D721Med (cell line): ENCODE results near the gene NCBP2.

Source experiments
- DNase-seq: peaks from one replicate; pipeline ENCODE4 v3.0.0; 2011; ENCODE audit warnings: low spot score; ENCODE audit not compliant: insufficient read length
- FAIRE-seq: peaks from 2 replicates; lab custom pipeline; 2011; peaks lifted over from hg19 to GRCh38; lab: Jason Lieb, UNC
- TF ChIP-seq, protein P1 (sequence below): IDR thresholded peaks from 2 replicates; pipeline ENCODE4 v1.5.1; 2012; ENCODE audit warnings: mild to moderate bottlenecking, control low read depth; ENCODE audit not compliant: insufficient read depth; ENCODE audit errors: missing control alignments

Gene NCBP2

DNA sequence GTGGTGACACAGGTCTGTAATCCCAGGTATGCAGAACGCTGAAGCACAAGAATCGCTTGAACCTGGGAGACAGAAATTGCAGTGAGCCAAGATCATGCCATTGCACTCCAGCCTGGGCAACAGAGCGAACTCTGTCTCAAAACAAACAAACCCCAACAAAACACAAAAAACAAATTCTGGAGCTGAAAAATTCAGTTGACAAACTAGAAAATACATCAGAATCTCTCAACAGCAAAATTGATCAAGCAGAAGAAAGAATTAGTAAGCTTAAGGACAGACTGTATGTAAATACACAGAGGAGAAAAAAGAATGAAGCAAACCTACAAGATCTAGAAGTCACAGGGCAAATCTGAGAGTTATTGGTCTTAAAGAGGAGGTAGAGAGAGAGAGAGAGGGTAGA is 25.3 kb downstream of the NCBP2 start:
- TF ChIP-seq, protein P1, sequence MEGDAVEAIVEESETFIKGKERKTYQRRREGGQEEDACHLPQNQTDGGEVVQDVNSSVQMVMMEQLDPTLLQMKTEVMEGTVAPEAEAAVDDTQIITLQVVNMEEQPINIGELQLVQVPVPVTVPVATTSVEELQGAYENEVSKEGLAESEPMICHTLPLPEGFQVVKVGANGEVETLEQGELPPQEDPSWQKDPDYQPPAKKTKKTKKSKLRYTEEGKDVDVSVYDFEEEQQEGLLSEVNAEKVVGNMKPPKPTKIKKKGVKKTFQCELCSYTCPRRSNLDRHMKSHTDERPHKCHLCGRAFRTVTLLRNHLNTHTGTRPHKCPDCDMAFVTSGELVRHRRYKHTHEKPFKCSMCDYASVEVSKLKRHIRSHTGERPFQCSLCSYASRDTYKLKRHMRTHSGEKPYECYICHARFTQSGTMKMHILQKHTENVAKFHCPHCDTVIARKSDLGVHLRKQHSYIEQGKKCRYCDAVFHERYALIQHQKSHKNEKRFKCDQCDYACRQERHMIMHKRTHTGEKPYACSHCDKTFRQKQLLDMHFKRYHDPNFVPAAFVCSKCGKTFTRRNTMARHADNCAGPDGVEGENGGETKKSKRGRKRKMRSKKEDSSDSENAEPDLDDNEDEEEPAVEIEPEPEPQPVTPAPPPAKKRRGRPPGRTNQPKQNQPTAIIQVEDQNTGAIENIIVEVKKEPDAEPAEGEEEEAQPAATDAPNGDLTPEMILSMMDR = no peak
- FAIRE-seq (no peak), DNase-seq (no peak)

DNA sequence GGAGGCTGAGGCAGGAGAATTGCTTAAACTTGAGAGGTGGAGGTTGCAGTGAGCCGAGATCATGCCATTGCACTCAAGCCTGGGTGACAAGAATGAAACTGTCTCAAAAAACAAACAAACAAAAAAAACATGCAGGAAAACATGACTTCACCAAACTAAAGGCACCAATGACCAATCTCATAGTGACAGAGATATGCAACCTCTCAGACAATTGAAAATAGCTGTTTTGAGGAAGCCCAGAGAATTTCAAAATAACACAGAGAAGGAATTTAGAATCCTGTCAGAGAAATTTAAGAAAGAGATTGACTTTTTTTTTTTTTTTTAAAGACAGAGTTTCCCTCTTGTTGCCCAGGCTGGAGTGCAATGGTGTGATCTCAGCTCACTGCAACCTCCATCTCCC is 26.1 kb downstream of the NCBP2 start:
- TF ChIP-seq, protein P1 = no peak
- DNase-seq (no peak), FAIRE-seq (no peak)

DNA sequence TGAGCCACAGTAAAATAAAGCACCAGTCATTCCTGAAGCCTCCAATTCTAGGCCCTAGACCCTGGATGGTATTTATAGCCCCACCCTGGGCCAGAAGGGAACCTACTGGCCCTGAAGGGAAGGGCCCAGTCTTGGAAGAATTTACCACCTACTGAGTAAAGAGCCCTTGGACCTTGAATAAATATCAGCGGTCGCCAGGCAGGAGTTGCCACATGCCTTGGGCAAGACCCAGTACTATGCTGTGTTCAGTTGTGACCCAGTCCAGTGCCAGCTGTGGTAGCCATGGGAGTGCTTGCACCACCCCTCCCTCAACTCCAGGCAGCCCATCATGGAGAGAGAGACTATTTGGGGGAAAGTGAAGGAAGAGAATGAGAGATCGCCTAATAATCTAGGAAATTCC is 27.0 kb downstream of the NCBP2 start:
- DNase-seq = no peak
- FAIRE-seq = no peak
- TF ChIP-seq, protein P1 = no peak

DNA sequence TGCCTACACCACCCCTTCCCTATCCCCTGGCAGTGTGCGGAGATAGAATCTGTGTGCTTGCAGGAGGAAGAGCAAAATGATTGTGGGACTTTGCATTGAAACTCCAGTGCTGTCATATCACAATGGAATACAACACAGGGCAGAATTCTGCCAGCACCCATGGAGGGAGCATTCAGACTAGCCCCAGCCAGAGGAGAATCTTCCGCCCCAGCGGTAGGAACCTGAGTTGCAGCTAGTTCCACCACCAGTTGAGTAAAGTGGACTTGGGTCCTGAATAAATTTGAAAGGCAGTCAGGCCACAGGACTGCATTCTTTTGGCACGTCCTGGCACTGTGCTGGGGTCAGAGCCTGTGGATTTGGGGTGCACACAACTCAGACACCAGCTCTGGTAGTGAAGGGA is 27.5 kb downstream of the NCBP2 start:
- DNase-seq = no peak
- TF ChIP-seq, protein P1 = no peak
- FAIRE-seq = no peak

DNA sequence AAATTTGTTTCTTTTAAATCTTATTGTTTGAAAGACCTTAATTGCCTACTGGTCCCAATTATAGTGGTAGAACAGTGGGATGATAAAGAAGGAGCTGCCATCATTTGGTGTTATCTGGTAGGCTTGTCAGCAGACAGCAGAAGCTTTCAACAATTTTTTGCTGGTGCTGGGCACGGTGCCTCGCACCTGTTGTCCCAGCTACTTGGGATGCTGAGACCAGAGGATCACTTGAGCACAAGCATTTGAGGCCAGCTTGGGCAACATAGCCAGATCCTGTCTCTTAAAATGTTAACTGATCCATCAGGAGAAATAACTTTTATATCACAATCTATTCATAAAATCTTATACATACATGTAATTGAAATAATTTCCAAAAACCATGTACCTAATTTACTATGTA is 38.6 kb downstream of the NCBP2 start:
- TF ChIP-seq, protein P1 = no peak
- DNase-seq = no peak
- no peak for FAIRE-seq

DNA sequence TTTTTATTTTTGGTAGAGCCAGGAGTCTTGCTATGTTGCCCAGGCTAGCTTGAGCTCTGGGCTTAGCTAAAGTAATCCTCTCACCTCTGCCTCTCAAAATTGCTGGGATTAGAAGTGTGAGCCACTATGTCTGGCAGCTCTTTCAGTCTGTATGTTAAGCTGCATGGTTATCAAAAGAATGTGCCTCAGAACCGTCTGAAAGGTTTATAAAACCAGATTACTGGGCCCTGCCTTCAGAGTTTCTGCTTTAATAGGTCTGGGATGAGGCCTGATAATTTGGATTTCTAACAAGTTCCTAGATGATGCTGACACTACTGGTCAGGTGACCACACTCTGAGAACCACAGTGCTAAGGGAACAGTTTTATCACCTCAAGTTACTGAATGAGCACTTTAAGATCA is 40.0 kb downstream of the NCBP2 start:
- TF ChIP-seq, protein P1 = no peak
- no peak for DNase-seq

DNA sequence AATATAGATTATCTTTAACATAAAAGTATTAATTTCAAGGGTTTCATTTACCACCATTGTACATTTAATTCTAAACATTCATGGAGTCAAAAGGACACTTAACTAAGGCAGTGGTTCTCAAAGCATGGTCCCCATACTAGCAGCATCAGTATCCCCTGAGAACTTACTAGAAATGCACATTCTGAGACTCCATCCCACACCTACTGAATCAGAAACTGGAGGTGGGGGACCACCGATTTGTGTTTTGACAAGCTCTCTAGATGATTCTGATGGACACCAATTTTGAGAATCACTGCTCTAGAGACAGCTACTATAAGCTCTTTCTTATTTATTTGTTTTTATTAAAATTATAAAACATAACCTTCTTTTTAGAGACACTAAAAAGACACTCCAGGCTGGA is 40.6 kb downstream of the NCBP2 start:
- DNase-seq (no peak), FAIRE-seq (no peak)
- TF ChIP-seq, protein P1 = no peak

More for the DNA sequence above, 40.0 kb downstream of the NCBP2 start:
- peak; percentile 80 for FAIRE-seq
